SK-N-SH treated with all-trans-retinoic acid at 6 μM for 48 hours (cell line): ENCODE data around the gene OXTR.

Experiments used
- ARNTL ChIP-seq: fragments of 450-650 bp; formaldehyde crosslinking; IDR thresholded peaks from 2 replicates; pipeline ENCODE4 v1.5.0; 2020; ENCODE audit warnings: low read depth, mild to moderate bottlenecking, moderate library complexity, borderline replicate concordance
- CSDC2 ChIP-seq: fragments of 250-450 bp; sonication (Bioruptor Pico); IDR thresholded peaks from 2 replicates; pipeline ENCODE4 v1.5.0; 2020; ENCODE audit warnings: mild to moderate bottlenecking, moderate library complexity
- OSR1 ChIP-seq: fragments of 250-450 bp; sonication (Bioruptor Pico); IDR thresholded peaks from 2 replicates; pipeline ENCODE4 v1.8.0; 2022; ENCODE audit warnings: moderate library complexity, mild to moderate bottlenecking, inconsistent platforms
- POU6F1 ChIP-seq: fragments of 250-450 bp; sonication (Bioruptor Pico); IDR thresholded peaks from 2 replicates; pipeline ENCODE4 v1.8.0; 2021; ENCODE audit warnings: low read depth, mild to moderate bottlenecking, moderate library complexity, borderline replicate concordance
- PPARA ChIP-seq: fragments of 250-450 bp; sonication (Bioruptor Pico); IDR thresholded peaks from 2 replicates; pipeline ENCODE4 v1.5.0; 2020; ENCODE audit warnings: mild to moderate bottlenecking, borderline replicate concordance
- TOX ChIP-seq: fragments of 250-450 bp; sonication (Bioruptor Pico); IDR thresholded peaks from 2 replicates; pipeline ENCODE4 v1.8.0; 2021; ENCODE audit warnings: mild to moderate bottlenecking, moderate library complexity, borderline replicate concordance
- ZFP3 ChIP-seq: fragments of 250-450 bp; sonication (Bioruptor Pico); IDR thresholded peaks from 2 replicates; pipeline ENCODE4 v1.5.0; 2020; ENCODE audit warnings: mild to moderate bottlenecking, moderate library complexity
- ZNF565 ChIP-seq: fragments of 450-650 bp; formaldehyde crosslinking; conservative IDR thresholded peaks from 2 replicates; pipeline ENCODE4 v1.5.0; 2020; ENCODE audit warnings: low read depth, mild to moderate bottlenecking, moderate library complexity
- ZNF70 ChIP-seq: fragments of 450-650 bp; formaldehyde crosslinking; IDR thresholded peaks from 2 replicates; pipeline ENCODE4 v1.5.0; 2020; ENCODE audit warnings: mild to moderate bottlenecking, moderate library complexity
- TF ChIP-seq, protein P1 (sequence below): fragments of 250-450 bp; sonication (Bioruptor Pico); IDR thresholded peaks from 2 replicates; pipeline ENCODE4 v1.8.0; 2020; ENCODE audit warnings: mild to moderate bottlenecking, moderate library complexity, borderline replicate concordance
- TF ChIP-seq, protein P2 (sequence below): fragments of 250-450 bp; sonication (Bioruptor Pico); IDR thresholded peaks from 2 replicates; pipeline ENCODE4 v1.5.0; 2020; ENCODE audit warnings: mild to moderate bottlenecking, moderate library complexity

DNA sequence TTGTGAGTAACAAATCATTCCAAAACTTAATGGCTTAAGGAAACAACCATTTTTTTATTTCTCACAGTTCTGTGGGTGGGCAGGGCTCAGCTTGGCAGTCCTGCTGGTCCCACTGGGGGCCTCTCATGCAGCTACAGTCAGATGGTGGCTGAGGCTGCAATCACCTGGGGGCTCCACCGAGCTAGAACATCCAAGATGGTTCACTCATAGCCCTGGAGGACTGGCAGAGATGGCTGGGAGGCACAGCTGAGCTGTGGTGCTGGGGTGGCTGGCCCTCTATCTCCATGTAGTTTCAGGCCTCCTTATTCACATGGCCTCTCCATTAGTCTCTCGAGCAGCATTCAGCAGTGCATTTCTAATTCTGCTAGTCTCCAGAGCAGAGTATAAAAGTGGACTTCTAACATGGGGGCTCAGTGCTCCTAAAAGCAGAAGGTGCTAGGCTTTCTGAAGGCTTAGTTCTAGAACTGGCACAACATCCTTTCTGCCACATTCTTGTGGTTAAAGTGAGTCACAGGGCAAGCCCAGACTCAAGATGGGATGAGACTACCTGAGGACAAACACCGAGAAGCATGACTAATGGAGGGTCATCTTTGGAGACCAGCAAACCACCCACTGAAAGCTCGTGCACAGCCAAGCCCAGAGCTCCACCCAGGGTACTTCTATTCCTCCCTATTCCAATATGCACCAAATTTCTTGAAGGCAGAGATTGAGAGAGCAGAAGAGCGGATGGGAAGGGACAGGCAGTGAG is 29.5 kb downstream of the OXTR start:
- no peak for TF ChIP-seq TOX (CRISPR knock-in tag)
- TF ChIP-seq CSDC2 (CRISPR knock-in tag), result no peak
- TF ChIP-seq ZNF70 (CRISPR knock-in tag), result no peak
- TF ChIP-seq ARNTL (CRISPR knock-in tag), result no peak
- no peak for TF ChIP-seq ZNF565 (CRISPR knock-in tag)
- peak; percentile 78; the same call in 1 of the 2 replicates for TF ChIP-seq ZFP3
- TF ChIP-seq PPARA (CRISPR knock-in tag), result no peak
- TF ChIP-seq OSR1 (CRISPR knock-in tag), result no peak
- TF ChIP-seq, protein P1, sequence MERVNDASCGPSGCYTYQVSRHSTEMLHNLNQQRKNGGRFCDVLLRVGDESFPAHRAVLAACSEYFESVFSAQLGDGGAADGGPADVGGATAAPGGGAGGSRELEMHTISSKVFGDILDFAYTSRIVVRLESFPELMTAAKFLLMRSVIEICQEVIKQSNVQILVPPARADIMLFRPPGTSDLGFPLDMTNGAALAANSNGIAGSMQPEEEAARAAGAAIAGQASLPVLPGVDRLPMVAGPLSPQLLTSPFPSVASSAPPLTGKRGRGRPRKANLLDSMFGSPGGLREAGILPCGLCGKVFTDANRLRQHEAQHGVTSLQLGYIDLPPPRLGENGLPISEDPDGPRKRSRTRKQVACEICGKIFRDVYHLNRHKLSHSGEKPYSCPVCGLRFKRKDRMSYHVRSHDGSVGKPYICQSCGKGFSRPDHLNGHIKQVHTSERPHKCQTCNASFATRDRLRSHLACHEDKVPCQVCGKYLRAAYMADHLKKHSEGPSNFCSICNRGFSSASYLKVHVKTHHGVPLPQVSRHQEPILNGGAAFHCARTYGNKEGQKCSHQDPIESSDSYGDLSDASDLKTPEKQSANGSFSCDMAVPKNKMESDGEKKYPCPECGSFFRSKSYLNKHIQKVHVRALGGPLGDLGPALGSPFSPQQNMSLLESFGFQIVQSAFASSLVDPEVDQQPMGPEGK (CRISPR knock-in tag), result no peak
- TF ChIP-seq, protein P2, sequence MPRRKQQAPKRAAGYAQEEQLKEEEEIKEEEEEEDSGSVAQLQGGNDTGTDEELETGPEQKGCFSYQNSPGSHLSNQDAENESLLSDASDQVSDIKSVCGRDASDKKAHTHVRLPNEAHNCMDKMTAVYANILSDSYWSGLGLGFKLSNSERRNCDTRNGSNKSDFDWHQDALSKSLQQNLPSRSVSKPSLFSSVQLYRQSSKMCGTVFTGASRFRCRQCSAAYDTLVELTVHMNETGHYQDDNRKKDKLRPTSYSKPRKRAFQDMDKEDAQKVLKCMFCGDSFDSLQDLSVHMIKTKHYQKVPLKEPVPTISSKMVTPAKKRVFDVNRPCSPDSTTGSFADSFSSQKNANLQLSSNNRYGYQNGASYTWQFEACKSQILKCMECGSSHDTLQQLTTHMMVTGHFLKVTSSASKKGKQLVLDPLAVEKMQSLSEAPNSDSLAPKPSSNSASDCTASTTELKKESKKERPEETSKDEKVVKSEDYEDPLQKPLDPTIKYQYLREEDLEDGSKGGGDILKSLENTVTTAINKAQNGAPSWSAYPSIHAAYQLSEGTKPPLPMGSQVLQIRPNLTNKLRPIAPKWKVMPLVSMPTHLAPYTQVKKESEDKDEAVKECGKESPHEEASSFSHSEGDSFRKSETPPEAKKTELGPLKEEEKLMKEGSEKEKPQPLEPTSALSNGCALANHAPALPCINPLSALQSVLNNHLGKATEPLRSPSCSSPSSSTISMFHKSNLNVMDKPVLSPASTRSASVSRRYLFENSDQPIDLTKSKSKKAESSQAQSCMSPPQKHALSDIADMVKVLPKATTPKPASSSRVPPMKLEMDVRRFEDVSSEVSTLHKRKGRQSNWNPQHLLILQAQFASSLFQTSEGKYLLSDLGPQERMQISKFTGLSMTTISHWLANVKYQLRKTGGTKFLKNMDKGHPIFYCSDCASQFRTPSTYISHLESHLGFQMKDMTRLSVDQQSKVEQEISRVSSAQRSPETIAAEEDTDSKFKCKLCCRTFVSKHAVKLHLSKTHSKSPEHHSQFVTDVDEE (CRISPR knock-in tag), result no peak
- TF ChIP-seq POU6F1 (CRISPR knock-in tag), result no peak
